HG03432 (cell line): ENCODE measurements around the gene NBL1.

Experiments used
- ATAC-seq: cut with Tn5 transposase; IDR thresholded peaks from one replicate; pipeline ENCODE4 v1.9.1; 2021; ENCODE audit warnings: mild to moderate bottlenecking, moderate library complexity; ENCODE audit not compliant: unreplicated experiment

The NBL1 gene

DNA sequence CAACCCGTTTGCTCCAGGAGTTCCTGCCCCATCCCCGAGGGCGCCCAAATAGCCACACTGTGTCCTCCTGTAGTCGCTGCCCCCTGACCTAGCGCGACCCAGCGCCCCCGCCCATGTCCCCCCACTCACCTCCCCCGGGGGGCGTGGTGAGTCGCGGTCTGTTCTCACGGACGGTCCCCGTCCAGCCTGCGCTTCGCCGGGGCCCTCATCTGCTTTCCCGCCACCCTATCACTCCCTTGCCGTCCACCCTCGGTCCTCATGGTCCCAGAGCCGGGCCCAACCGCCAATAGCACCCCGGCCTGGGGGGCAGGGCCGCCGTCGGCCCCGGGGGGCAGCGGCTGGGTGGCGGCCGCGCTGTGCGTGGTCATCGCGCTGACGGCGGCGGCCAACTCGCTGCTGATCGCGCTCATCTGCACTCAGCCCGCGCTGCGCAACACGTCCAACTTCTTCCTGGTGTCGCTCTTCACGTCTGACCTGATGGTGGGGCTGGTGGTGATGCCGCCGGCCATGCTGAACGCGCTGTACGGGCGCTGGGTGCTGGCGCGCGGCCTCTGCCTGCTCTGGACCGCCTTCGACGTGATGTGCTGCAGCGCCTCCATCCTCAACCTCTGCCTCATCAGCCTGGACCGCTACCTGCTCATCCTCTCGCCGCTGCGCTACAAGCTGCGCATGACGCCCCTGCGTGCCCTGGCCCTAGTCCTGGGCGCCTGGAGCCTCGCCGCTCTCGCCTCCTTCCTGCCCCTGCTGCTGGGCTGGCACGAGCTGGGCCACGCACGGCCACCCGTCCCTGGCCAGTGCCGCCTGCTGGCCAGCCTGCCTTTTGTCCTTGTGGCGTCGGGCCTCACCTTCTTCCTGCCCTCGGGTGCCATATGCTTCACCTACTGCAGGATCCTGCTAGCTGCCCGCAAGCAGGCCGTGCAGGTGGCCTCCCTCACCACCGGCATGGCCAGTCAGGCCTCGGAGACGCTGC is 21.7 kb downstream of the NBL1 start:
- no peak for ATAC-seq

GRCh38 chr1:19668888-19669287 is 24.8 kb downstream of the NBL1 start:
- no peak for ATAC-seq

GRCh38 chr1:19670787-19671186 is 26.7 kb downstream of the NBL1 start:
- no peak for ATAC-seq

DNA sequence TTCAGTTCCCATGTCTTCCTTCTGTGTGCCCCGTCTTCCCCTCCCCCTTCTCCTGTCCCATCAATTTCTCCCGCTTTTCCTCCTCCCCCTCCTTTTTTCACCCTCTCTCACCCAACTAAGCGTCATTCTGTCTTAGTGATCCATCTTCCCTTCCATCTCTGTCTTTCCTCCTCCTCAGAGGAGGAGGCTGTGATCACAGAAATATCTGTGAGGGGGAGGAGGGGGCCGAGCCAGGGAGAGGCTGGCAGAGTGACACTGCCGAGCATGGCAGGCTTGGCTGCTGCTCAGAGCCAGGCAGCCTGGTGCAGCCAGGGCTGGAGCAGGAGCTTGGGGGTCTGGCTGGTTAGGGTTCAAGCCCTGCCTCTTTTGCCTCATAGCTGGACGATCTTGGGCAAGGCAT is 28.1 kb downstream of the NBL1 start:
- no peak for ATAC-seq

GRCh38 chr1:19675797-19676196 is 31.7 kb downstream of the NBL1 start:
- no peak for ATAC-seq

DNA sequence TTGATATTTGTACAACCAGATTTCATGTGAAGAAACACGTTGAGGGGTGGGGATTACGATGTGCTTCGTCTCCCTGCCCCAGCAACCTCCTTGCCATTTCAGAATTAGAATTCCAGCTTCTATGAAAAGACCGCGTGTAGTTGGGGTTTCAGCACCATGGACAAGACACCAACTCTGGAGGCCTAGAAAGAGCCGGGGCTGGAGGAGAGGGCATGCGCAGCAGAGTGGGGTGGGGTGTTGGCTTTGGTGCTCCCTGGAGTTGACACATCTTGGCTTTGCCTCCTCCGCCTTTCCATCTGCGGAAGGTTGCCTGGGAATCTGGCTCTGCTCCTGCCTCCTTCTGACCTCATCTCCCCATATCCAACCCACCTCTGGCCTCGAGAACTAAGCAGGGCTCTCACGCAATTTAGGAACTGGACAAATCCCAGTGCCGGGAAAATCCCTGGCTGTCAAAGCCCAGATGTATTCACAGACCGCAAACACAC is 32.4 kb downstream of the NBL1 start:
- no peak for ATAC-seq

- no peak for ATAC-seq
Measured at GRCh38 chr1:19678493-19678892, 34.4 kb downstream of the NBL1 start.

GRCh38 chr1:19678931-19679453 is 34.9 kb downstream of the NBL1 start:
- ATAC-seq, result no peak

DNA sequence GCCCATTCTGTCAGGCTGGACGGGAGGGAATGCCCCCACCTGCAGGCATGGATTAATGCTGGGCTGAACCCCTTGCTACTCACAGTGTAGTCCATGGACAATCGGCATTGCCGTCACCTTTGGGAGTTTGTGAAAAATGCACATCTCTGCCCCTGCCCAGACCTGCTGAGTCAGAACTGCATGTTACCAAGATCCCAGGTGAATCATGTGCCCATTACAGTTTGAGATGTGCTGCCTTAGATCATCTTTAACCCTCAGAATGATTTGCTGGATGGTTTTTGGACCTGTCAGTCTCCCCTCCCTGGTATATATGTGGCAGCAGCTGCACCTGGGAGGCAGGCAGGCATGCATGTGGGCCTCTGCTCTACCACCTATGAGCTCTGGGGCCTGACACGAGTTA is 35.6 kb downstream of the NBL1 start:
- no peak for ATAC-seq

- no peak for ATAC-seq
Measured at GRCh38 chr1:19680644-19681043, 36.5 kb downstream of the NBL1 start.

DNA sequence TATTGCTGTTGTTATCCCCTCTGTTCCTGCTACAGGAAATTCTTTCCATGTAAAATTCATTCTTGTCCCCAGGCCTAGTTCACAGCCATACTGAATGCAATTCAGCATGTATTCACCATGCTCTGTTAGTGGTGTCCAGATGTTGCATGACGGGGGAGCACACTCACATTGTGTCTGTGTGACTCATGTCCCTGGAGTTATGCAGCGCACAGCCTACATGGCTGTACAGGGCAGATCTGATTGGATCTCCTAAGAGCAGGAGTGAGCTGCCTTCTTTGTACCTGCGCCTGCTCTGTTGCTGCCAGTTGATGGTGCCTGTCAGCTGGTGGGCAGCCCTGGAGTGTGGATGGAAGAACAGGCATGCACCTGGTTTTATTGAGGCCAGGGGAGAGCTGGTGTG is 38.1 kb downstream of the NBL1 start:
- no peak for ATAC-seq

DNA sequence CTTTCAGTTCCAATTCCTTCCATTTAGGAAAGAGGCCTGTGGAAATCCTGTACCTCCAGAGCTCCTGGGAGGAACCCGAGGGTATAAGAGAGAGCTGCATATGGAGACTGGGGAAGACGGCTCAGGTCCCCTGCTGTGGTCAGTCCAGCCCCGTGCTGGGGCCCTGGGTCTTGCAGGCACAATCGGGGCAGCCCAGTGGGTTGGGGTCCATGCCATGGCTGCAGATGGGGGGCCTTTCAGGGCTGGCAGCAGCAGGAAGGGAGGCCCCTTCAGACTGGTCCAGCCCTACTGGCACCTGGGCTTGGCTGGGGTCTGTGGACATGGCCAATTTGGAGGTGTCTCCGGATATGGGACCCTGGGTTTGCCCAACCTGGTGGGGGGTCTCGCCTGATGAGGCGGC is 38.8 kb downstream of the NBL1 start:
- ATAC-seq, result no peak

DNA sequence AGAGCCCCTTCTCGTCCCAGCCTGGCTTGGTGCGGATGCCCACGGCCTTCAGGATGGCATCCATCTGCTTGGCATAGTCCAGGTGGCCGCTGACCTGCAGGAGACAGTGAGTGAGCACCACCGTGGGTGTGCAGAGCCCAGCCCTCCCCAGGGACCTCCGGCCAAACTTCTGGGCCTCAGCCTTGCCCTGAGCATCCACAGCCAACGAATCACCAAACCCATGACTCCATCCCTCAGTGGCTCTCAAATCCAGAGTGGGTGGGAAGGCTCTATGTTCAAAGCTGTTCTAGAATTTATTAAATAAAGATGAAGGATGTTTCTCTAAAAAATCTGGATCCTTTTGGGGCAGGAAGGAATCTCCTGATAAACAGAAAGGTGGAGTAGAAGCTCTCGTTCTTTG is 39.2 kb downstream of the NBL1 start:
- no peak for ATAC-seq

DNA sequence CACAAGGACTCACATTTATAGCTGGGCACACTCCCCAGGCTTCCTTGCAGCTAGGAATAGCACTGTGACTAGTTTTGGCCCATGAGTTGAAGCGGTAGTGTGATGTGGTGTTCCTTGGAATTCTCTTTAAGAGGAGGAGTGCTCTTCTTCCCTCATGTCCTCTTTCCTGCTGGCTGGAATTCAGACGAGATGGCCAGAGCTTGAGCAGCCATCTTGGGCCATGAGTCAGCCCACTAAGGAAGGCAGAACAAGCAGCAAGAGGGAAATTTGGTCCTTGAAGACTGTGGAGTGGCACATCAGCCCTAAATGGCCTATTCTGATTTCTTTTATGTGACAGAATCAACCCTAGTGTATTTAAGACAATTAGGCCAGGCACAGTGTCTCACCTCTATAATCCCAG is 40.6 kb downstream of the NBL1 start:
- ATAC-seq, result no peak

DNA sequence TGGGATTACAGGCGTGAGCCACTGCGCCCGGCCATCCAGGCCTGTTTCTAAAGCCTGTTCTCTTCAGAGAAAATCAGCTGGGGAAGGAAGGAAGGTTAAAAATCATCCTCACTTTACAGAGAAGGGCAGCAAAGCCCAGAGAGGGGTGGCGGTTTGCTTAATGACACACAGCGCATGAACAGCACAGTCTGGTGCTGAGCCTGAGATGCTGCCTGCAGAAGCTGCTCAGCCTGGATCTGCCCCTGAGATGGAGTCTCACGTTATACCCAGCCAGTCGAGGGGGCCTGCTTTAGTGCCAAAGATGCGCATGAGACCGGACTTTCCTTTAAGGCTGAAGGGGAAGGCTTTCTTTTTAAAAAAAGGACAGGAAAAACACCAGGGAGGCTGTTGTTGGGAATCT is 41.9 kb downstream of the NBL1 start:
- no peak for ATAC-seq

- no peak for ATAC-seq
Measured at GRCh38 chr1:19687414-19687813, 43.3 kb downstream of the NBL1 start.

GRCh38 chr1:19688041-19688842 is 44.1 kb downstream of the NBL1 start:
- no peak for ATAC-seq

- ATAC-seq, result no peak
Measured at GRCh38 chr1:19689085-19689757, 45.1 kb downstream of the NBL1 start.

- ATAC-seq, result no peak
Measured at GRCh38 chr1:19689856-19690255, 45.7 kb downstream of the NBL1 start.

GRCh38 chr1:19690342-19690741 is 46.2 kb downstream of the NBL1 start:
- ATAC-seq, result no peak

DNA sequence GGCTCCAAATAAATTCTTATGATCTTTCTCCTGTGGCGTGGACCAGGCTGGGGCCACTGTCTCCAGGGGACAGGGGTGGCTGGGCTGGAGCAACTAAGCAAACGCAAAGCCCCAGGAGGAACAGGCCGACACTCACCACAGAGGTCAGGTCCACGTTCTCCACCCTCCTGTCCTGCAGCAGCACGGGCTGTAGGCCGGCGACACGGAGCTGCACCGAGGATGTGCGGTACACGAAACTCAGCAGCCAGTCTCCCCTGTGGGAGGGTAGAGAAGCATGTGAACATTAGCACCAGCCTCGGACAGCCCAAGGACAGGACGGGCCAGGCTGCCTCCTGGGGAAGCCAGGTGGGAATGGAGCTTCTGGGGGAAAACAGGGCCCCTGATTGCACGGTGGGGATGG is 50.2 kb downstream of the NBL1 start:
- ATAC-seq, result no peak
